K562 (cell line): ENCODE results near the gene TTK. TPM values are rescaled to one million over a fixed set of nuclear protein-coding genes. Genes with fewer than 3 reads are reported as not detected.

ENCODE experiments used
- ATAC-seq: fragments of 200-7000 bp; cut with Tn5 transposase; 3 replicates; pipeline ENCODE4 v1.9.1; 2020; ENCODE audit warnings: moderate library complexity
- BruUV-seq: library from RNA; stranded (reverse); fragments of 400-500 nt; replicated peaks from 2 replicates; lab custom pipeline; 2021; lab: Mats Ljungman, UMichigan
- CTCF ChIA-PET: fragments of 300-600 bp; formaldehyde crosslinking; extraction: SDS; loops from one replicate; lab custom pipeline; 2021; ENCODE audit warnings: low intra/inter-chr PET ratio; lab: Yijun Ruan, JAX
- POLR2A ChIA-PET: fragments of 300-600, 350-650 bp; sonication (Branson Sonifier 250); formaldehyde crosslinking; extraction: SDS; loops from one replicate; lab custom pipeline; 2021; ENCODE audit warnings: antibody characterized with exemption, inconsistent platforms; lab: Yijun Ruan, JAX
- DNase-seq, 4 experiments: peaks; one replicate each; pipeline versions ENCODE4 v3.0.0 to v3.0.0-alpha.2; 2011 to 2018; ENCODE audit warnings: low spot score in 3 of 4, mixed read lengths in 3 of 4; ENCODE audit errors: extremely low read depth in 1 of 4
- FAIRE-seq: peaks from 2 replicates; lab custom pipeline; 2011; peaks lifted over from hg19 to GRCh38; lab: Jason Lieb, UNC
- H2AFZ ChIP-seq: 2 replicates; pipeline ENCODE4 v1.6.0; 2011; ENCODE audit warnings: low read depth, low read length, control low read depth, inconsistent platforms
- H3K27ac ChIP-seq: fragments of 200-600 bp; 3 replicates; pipeline ENCODE4 v1.8.0; 2011; ENCODE audit warnings: low read depth, mild to moderate bottlenecking, control low read depth, inconsistent platforms, low read length, moderate library complexity, mixed read lengths; ENCODE audit errors: extremely low read depth
- H3K27me3 ChIP-seq, 2 experiments: fragments of 300-600 bp in 1 of 2; 2 replicates in 1 of 2; 3 replicates in 1 of 2; pipeline versions ENCODE4 v1.6.0 to v1.8.0; 2011; ENCODE audit warnings: inconsistent platforms in 2 of 2, low read length in 2 of 2, mild to moderate bottlenecking in 1 of 2, mixed read lengths in 1 of 2, moderate library complexity in 1 of 2; ENCODE audit not compliant: control insufficient read depth in 2 of 2, insufficient read depth in 2 of 2
- H3K36me3 ChIP-seq: fragments of 300-600 bp; 3 replicates; pipeline ENCODE4 v1.8.0; 2011; ENCODE audit warnings: mild to moderate bottlenecking, low read length, inconsistent platforms; ENCODE audit not compliant: control insufficient read depth, insufficient read depth
- H3K4me1 ChIP-seq, 2 experiments: fragments of 200-600 bp in 1 of 2; replicated peaks in 1 of 2; 2 replicates in 1 of 2; 3 replicates in 1 of 2; pipeline versions ENCODE4 v1.5.1 to v1.8.0; 2011; ENCODE audit warnings: inconsistent platforms in 2 of 2, low read length in 2 of 2, mild to moderate bottlenecking in 1 of 2, mixed read lengths in 1 of 2, moderate library complexity in 1 of 2; ENCODE audit not compliant: control insufficient read depth in 2 of 2, insufficient read depth in 2 of 2
- H3K4me2 ChIP-seq: 2 replicates; pipeline ENCODE4 v1.6.1; 2011; ENCODE audit warnings: low read length, control low read depth, inconsistent platforms, mixed read lengths; ENCODE audit not compliant: insufficient read depth
- H3K4me3 ChIP-seq: fragments of 200-600 bp; sonication (generic), shearing (Covaris generic); 2 replicates; pipeline ENCODE4 v1.5.1; 2016; ENCODE audit warnings: control low read depth, inconsistent platforms
- H3K79me2 ChIP-seq: fragments of 200-600 bp; 3 replicates; pipeline ENCODE4 v1.8.0; 2011; ENCODE audit warnings: low read length, inconsistent platforms; ENCODE audit not compliant: control insufficient read depth, insufficient read depth
- H3K9ac ChIP-seq, 2 experiments: 2 replicates each; pipeline versions ENCODE4 v1.6.0 to v1.6.1; 2011; ENCODE audit warnings: low read depth in 2 of 2, low read length in 2 of 2, control low read depth in 1 of 2, inconsistent platforms in 1 of 2, mild to moderate bottlenecking in 1 of 2, mixed read lengths in 1 of 2; ENCODE audit not compliant: insufficient read depth in 1 of 2
- H3K9me1 ChIP-seq: one replicate; pipeline ENCODE4 v1.6.0; 2011; ENCODE audit warnings: inconsistent platforms, mild to moderate bottlenecking, low read length, moderate library complexity; ENCODE audit not compliant: control insufficient read depth, insufficient read depth
- H3K9me3 ChIP-seq: replicated peaks from 2 replicates; pipeline ENCODE4 v1.5.1; 2011; ENCODE audit warnings: low read depth, low read length, inconsistent platforms; ENCODE audit not compliant: control insufficient read depth, insufficient read depth
- H4K20me1 ChIP-seq: replicated peaks from 2 replicates; pipeline ENCODE4 v1.6.1; 2011; ENCODE audit warnings: low read length, inconsistent platforms, mixed read lengths; ENCODE audit not compliant: control insufficient read depth, insufficient read depth
- CXXC5 ChIP-seq: fragments of 250-450 bp; sonication (Bioruptor Pico); IDR thresholded peaks from 2 replicates; pipeline ENCODE4 v1.8.0; 2022; ENCODE audit warnings: inconsistent platforms, mild to moderate bottlenecking, moderate library complexity
- ELF2 ChIP-seq: fragments of 250-450 bp; sonication (Bioruptor Pico); IDR thresholded peaks from 2 replicates; pipeline ENCODE4 v1.5.0; 2021; ENCODE audit warnings: mild to moderate bottlenecking
- HCFC1 ChIP-seq: IDR thresholded peaks from 2 replicates; pipeline ENCODE4 v1.6.1; 2012; ENCODE audit warnings: low read depth, low read length, improper control_type of control experiment
- HDAC6 ChIP-seq: IDR thresholded peaks from 2 replicates; pipeline ENCODE4 v1.6.1; 2012; ENCODE audit warnings: low read depth, mild to moderate bottlenecking, control low read depth, inconsistent platforms, low read length, moderate library complexity
- HLTF ChIP-seq: fragments of 450-650 bp; IDR thresholded peaks from 2 replicates; pipeline ENCODE4 v1.6.1; 2016
- NCOA1 ChIP-seq: fragments of 450-650 bp; IDR thresholded peaks from 2 replicates; pipeline ENCODE4 v1.6.1; 2016; ENCODE audit warnings: low read depth
- PTRF ChIP-seq: fragments of 450-650 bp; IDR thresholded peaks from 2 replicates; pipeline ENCODE4 v1.6.1; 2016; ENCODE audit warnings: mild to moderate bottlenecking, missing genetic modification characterization, missing compliant biosample characterization
- SPI1 ChIP-seq: IDR thresholded peaks from 2 replicates; pipeline ENCODE4 v1.6.1; 2011; ENCODE audit warnings: low read depth, low read length, control low read depth, borderline replicate concordance
- TCFL5 ChIP-seq: fragments of 250-450 bp; sonication (Bioruptor Pico); conservative IDR thresholded peaks from 2 replicates; pipeline ENCODE4 v1.6.1; 2021; ENCODE audit warnings: mild to moderate bottlenecking, moderate library complexity, matching md5 sums
- THAP12 ChIP-seq: fragments of 250-450 bp; sonication (Bioruptor Pico); IDR thresholded peaks from 2 replicates; pipeline ENCODE4 v1.9.0; 2021; ENCODE audit warnings: mild to moderate bottlenecking, inconsistent platforms
- ZBTB26 ChIP-seq: fragments of 450-650 bp; formaldehyde crosslinking; IDR thresholded peaks from 2 replicates; pipeline ENCODE4 v1.4.0; 2022; ENCODE audit warnings: missing genetic modification characterization
- ZNF217 ChIP-seq: sonication (generic); formaldehyde crosslinking; IDR thresholded peaks from 2 replicates; pipeline ENCODE4 v1.8.0; 2022; ENCODE audit warnings: mild to moderate bottlenecking, missing genetic modification reagents
- ZNF311 ChIP-seq: fragments of 250-450 bp; sonication (Bioruptor Pico); IDR thresholded peaks from 2 replicates; pipeline ENCODE4 v1.4.0; 2020; ENCODE audit warnings: mild to moderate bottlenecking, moderate library complexity
- ZNF316 ChIP-seq: fragments of 450-650 bp; IDR thresholded peaks from 2 replicates; pipeline ENCODE4 v1.6.1; 2016
- ZNF707 ChIP-seq: fragments of 250-450 bp; sonication (Bioruptor Pico); conservative IDR thresholded peaks from 2 replicates; pipeline ENCODE4 v1.8.0; 2022; ENCODE audit warnings: inconsistent platforms, mild to moderate bottlenecking, moderate library complexity
- WGBS: fragments of 100-300 bp; shearing (Covaris generic); methylation state at CpG from one replicate; pipeline ENCODE4 v1.1.6; 2016; ENCODE audit warnings: low coverage, mixed read lengths; ENCODE audit not compliant: insufficient coverage; ENCODE audit errors: missing lambda C conversion rate; 5-methylcytosine and 5-hydroxymethylcytosine counted together
- in situ Hi-C: fragments of 300-500 bp; cut with MboI; formaldehyde crosslinking; loops from 4 replicates; pipeline ENCODE4 v1.15.0; 2018; ENCODE audit warnings: inconsistent platforms, mixed read lengths
- intact Hi-C: fragments of 100-400 bp; cut with micrococcal nuclease; formaldehyde crosslinking; loops from 2 replicates; pipeline ENCODE4 v1.14.2; 2022
- polyA plus RNA-seq, 8 experiments: library from polyadenylated mRNA; depleted of rRNA in 4 of 8; stranded (reverse) in 5 of 8; unstranded in 3 of 8; fragments of >200 nt; fragmentation: Nextera tagmentation in 2 of 8; fragmentation: Illumina TruSeq in 1 of 8; extraction: Ambion mirVana in 2 of 8; extraction: Trizol in 1 of 8; gene quantifications; 2 replicates each; pipeline versions ENCODE4 v1.2.1 to v1.2.3, GENCODE V29; 2011 to 2014; ENCODE audit warnings: inconsistent platforms in 1 of 8, missing spikeins in 1 of 8
- total RNA-seq, 7 experiments: library from RNA; depleted of rRNA in 6 of 7; stranded (reverse); fragments of >200 nt in 6 of 7; fragmentation: Illumina TruSeq in 2 of 7; extraction: Trizol in 2 of 7; gene quantifications; 2 replicates each; pipeline versions ENCODE4 v1.2.1 to v1.2.3, GENCODE V29; 2011 to 2021; ENCODE audit warnings: low replicate concordance in 1 of 7

Gene TTK
- total and polyA plus RNA-seq, 9 of the 15 experiments (the other 6 are each of a cell fraction or from before 2014, with no cell fraction given) = 32.7 to 58.9 (median 52.8) TPM

- POLR2A ChIA-PET = no interaction called here
- Histone ChIP-seq H3K4me3 (no peak overlapping the region), H4K20me1 (no peaks in the 10 kb centered on the region)
- TF ChIP-seq NCOA1 (no peak), SPI1 (peak; percentile 44; the same call in 1 of the 2 replicates)
- TF ChIP-seq, all 486 proteins: peak for 1
- Histone ChIP-seq H3K4me1 (no peaks in the 10 kb centered on the region), H3K4me2 (no peak overlapping the region), H3K9me1 (no peaks in the 10 kb centered on the region), H3K27me3 (no peaks in the 10 kb centered on the region), H2AFZ (no peak overlapping the region), H3K27ac (no peak overlapping the region), H3K9me3 (no peaks in the 10 kb centered on the region), H3K79me2 (no peaks in the 10 kb centered on the region), H3K36me3 (no peaks in the 10 kb centered on the region), H3K9ac (no peak overlapping the region)
- FAIRE-seq = no peak
- CTCF ChIA-PET = no interaction called here
- in situ Hi-C loops (no loop called here), intact Hi-C loops (no loop called here)
- no TSS peak for BruUV-seq
- ATAC-seq = no peak
- no peak for DNase-seq
Observed at GRCh38 chr6:79954849-79955248, 49.6 kb upstream of the TTK start.

- no peak overlapping the region for H3K4me3 ChIP-seq
- FAIRE-seq (no peak), DNase-seq (no peak), ATAC-seq (no peak)
- POLR2A ChIA-PET = interaction anchor here (0.6 to 1.1 kb wide), 2 partner anchors 16 to 1957 kb away, joined by 3 read pairs; no protein-coding TSS in a partner anchor
- no peaks in the 10 kb centered on the region for H3K9me1 ChIP-seq
- intact Hi-C loops = no loop called here
- H2AFZ ChIP-seq = no peak overlapping the region
- no peak overlapping the region for H3K9ac ChIP-seq
- CTCF ChIA-PET = no interaction called here
- no peak overlapping the region for H3K27ac ChIP-seq
- BruUV-seq = no TSS peak
- H3K27me3 ChIP-seq = no peaks in the 10 kb centered on the region
- no peaks in the 10 kb centered on the region for H4K20me1 ChIP-seq
- WGBS = 0% methylated on average over 3 of the region's 3 CpGs
- no peaks in the 10 kb centered on the region for H3K36me3 ChIP-seq
- in situ Hi-C loops = loop anchor here (10.0 kb wide), 1 partner anchor 120 kb away; no protein-coding TSS in a partner anchor
- H3K79me2 ChIP-seq = no peaks in the 10 kb centered on the region
- no peaks in the 10 kb centered on the region for H3K4me1 ChIP-seq
- H3K4me2 ChIP-seq = no peak overlapping the region
- H3K9me3 ChIP-seq = no peaks in the 10 kb centered on the region
- TF ChIP-seq HLTF (no peak), ZNF311 (CRISPR knock-in tag) (no peak), PTRF (tag) (no peak), TCFL5 (CRISPR knock-in tag) (no peak), SPI1 (no peak), THAP12 (CRISPR knock-in tag) (no peak), CXXC5 (CRISPR knock-in tag) (no peak), ZNF217 (CRISPR knock-in tag) (no peak), HDAC6 (no peak), ZBTB26 (CRISPR knock-in tag) (no peak), ZNF707 (CRISPR knock-in tag) (no peak), ELF2 (CRISPR knock-in tag) (no peak), HCFC1 (no peak), ZNF316 (no peak)
Observed at GRCh38 chr6:79964607-79965081, 39.8 kb upstream of the TTK start.
